ENCODE results near the gene TRPV2. TPM values are rescaled to one million over a fixed set of nuclear protein-coding genes. Genes with fewer than 3 reads are reported as not detected.

TRPV2 gene
- total and polyA plus RNA-seq, 4 donors, result 2.9 to 9.3 (median 4.6) TPM

DNA sequence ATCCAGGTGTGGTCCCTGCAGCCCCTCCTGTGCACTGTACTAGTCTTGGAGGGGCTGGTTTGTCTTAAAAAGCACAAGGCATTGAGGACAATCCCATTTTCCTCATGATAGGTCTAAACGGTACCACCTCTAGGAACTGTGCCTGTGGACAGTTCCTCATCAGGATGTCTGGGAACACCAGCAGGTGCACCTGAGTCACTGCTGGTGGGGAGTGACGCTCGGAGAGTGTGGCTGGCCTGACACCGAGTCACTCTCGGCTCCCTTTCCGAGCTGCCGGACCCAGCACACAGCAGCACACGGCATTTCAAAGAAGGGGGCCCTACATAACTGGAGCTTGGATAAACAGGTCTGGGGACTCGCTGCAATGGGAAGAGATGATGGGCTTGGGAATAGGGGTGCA is 51.0 kb downstream of the TRPV2 start:
- Histone ChIP-seq H3K9ac (ENCODE audit: low read depth in 1 of 2, low read length in 2 of 2) (no peak overlapping the region), H3K36me3 (ENCODE audit: control insufficient read depth in 4 of 4, insufficient read depth in 3 of 4, low read depth in 1 of 4, low read length in 3 of 4) (no peaks in the 10 kb centered on the region), H3K27me3 (ENCODE audit: control insufficient read depth in 4 of 4, insufficient read depth in 4 of 4, low read length in 3 of 4) (no peaks in the 10 kb centered on the region), H3K4me1 (ENCODE audit: control insufficient read depth in 4 of 4, insufficient read depth in 4 of 4, low read length in 3 of 4) (peaks cover 0 to 9% (median 7%) of the 10 kb centered on the region in 4 donors), H3K4me3 (ENCODE audit: low read depth in 1 of 3, low read length in 3 of 3) (no peak overlapping the region), H3K9me3 (ENCODE audit: control insufficient read depth in 4 of 4, low read length in 3 of 4) (no peaks in the 10 kb centered on the region), H3K27ac (ENCODE audit: low read depth in 1 of 2, low read length in 2 of 2) (no peak overlapping the region)
- WGBS, result 76% methylated on average over 9 of the region's 9 CpGs
- TF ChIP-seq FOXA2 (IDR thresholded peaks at IDR 0.05) (no peak), FOXA1 (IDR thresholded peaks at IDR 0.05) (no peak), RAD21 (IDR thresholded peaks at IDR 0.05) (no peak), YY1 (IDR thresholded peaks at IDR 0.05) (no peak)
- TF ChIP-seq, protein P1, sequence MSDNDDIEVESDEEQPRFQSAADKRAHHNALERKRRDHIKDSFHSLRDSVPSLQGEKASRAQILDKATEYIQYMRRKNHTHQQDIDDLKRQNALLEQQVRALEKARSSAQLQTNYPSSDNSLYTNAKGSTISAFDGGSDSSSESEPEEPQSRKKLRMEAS (IDR thresholded peaks at IDR 0.05), result no peak
- TF ChIP-seq, protein P2, sequence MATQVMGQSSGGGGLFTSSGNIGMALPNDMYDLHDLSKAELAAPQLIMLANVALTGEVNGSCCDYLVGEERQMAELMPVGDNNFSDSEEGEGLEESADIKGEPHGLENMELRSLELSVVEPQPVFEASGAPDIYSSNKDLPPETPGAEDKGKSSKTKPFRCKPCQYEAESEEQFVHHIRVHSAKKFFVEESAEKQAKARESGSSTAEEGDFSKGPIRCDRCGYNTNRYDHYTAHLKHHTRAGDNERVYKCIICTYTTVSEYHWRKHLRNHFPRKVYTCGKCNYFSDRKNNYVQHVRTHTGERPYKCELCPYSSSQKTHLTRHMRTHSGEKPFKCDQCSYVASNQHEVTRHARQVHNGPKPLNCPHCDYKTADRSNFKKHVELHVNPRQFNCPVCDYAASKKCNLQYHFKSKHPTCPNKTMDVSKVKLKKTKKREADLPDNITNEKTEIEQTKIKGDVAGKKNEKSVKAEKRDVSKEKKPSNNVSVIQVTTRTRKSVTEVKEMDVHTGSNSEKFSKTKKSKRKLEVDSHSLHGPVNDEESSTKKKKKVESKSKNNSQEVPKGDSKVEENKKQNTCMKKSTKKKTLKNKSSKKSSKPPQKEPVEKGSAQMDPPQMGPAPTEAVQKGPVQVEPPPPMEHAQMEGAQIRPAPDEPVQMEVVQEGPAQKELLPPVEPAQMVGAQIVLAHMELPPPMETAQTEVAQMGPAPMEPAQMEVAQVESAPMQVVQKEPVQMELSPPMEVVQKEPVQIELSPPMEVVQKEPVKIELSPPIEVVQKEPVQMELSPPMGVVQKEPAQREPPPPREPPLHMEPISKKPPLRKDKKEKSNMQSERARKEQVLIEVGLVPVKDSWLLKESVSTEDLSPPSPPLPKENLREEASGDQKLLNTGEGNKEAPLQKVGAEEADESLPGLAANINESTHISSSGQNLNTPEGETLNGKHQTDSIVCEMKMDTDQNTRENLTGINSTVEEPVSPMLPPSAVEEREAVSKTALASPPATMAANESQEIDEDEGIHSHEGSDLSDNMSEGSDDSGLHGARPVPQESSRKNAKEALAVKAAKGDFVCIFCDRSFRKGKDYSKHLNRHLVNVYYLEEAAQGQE (IDR thresholded peaks at IDR 0.05), result no peak
- no peak for DNase-seq (ENCODE audit: low spot score)

DNA sequence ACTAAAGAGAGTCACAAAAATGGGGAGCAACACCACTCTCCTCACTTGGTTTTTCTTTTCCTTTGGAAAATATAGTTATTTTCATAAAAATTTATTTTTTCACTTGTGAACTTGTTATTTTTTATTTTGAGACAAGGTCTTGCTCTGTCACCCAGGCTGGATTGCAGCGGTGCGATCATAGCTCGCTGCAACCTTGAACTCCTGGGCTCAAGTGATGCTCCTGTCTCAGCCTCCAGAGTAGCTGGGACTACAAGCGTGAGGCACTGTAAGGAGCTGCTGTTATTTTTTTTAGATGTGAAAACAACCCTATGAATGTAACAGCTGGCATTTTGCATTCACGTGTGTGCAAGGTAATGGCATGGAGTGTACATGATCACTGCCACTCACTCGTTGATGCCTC is 51.7 kb downstream of the TRPV2 start:
- Histone ChIP-seq H3K4me1 (ENCODE audit: control insufficient read depth in 4 of 4, insufficient read depth in 4 of 4, low read length in 3 of 4) (peaks cover 0 to 8% (median 6%) of the 10 kb centered on the region in 4 donors), H3K4me3 (ENCODE audit: low read depth in 1 of 3, low read length in 3 of 3) (no peak overlapping the region), H3K9me3 (ENCODE audit: control insufficient read depth in 4 of 4, low read length in 3 of 4) (no peaks in the 10 kb centered on the region), H3K27me3 (ENCODE audit: control insufficient read depth in 4 of 4, insufficient read depth in 4 of 4, low read length in 3 of 4) (no peaks in the 10 kb centered on the region), H3K36me3 (ENCODE audit: control insufficient read depth in 4 of 4, insufficient read depth in 3 of 4, low read depth in 1 of 4, low read length in 3 of 4) (no peaks in the 10 kb centered on the region), H3K9ac (ENCODE audit: low read depth in 1 of 2, low read length in 2 of 2) (no peak overlapping the region), H3K27ac (ENCODE audit: low read depth in 1 of 2, low read length in 2 of 2) (no peak overlapping the region)
- 97% methylated on average over 6 of the region's 6 CpGs for WGBS
- no peak for DNase-seq (ENCODE audit: low spot score)
- TF ChIP-seq RAD21 (IDR thresholded peaks at IDR 0.05), result no peak
- TF ChIP-seq, protein P3, sequence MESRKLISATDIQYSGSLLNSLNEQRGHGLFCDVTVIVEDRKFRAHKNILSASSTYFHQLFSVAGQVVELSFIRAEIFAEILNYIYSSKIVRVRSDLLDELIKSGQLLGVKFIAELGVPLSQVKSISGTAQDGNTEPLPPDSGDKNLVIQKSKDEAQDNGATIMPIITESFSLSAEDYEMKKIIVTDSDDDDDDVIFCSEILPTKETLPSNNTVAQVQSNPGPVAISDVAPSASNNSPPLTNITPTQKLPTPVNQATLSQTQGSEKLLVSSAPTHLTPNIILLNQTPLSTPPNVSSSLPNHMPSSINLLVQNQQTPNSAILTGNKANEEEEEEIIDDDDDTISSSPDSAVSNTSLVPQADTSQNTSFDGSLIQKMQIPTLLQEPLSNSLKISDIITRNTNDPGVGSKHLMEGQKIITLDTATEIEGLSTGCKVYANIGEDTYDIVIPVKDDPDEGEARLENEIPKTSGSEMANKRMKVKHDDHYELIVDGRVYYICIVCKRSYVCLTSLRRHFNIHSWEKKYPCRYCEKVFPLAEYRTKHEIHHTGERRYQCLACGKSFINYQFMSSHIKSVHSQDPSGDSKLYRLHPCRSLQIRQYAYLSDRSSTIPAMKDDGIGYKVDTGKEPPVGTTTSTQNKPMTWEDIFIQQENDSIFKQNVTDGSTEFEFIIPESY (IDR thresholded peaks at IDR 0.05), result no peak
- TF ChIP-seq HNF4A (conservative IDR thresholded peaks at IDR 0.05), result no peak
- TF ChIP-seq YY1 (IDR thresholded peaks at IDR 0.05), result no peak
- TF ChIP-seq, protein P1 (IDR thresholded peaks at IDR 0.05), result no peak
- no peak for TF ChIP-seq FOXA1 (IDR thresholded peaks at IDR 0.05)
- TF ChIP-seq, protein P4, sequence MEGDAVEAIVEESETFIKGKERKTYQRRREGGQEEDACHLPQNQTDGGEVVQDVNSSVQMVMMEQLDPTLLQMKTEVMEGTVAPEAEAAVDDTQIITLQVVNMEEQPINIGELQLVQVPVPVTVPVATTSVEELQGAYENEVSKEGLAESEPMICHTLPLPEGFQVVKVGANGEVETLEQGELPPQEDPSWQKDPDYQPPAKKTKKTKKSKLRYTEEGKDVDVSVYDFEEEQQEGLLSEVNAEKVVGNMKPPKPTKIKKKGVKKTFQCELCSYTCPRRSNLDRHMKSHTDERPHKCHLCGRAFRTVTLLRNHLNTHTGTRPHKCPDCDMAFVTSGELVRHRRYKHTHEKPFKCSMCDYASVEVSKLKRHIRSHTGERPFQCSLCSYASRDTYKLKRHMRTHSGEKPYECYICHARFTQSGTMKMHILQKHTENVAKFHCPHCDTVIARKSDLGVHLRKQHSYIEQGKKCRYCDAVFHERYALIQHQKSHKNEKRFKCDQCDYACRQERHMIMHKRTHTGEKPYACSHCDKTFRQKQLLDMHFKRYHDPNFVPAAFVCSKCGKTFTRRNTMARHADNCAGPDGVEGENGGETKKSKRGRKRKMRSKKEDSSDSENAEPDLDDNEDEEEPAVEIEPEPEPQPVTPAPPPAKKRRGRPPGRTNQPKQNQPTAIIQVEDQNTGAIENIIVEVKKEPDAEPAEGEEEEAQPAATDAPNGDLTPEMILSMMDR (IDR thresholded peaks at IDR 0.05; ENCODE audit: low read depth, low read length, missing input control), result no peak
- TF ChIP-seq HNF4G (IDR thresholded peaks at IDR 0.05), result no peak
- TF ChIP-seq GABPA (IDR thresholded peaks at IDR 0.05 in 1 of 2, conservative IDR thresholded peaks at IDR 0.05 in 1 of 2), result no peak
